H1 (cell line): ENCODE measurements around the gene ANXA1. TPM values are rescaled to one million over a fixed set of nuclear protein-coding genes. Genes with fewer than 3 reads are reported as not detected.

Source experiments
- CBX5 ChIP-seq: fragments of 300-800, 300-1000 bp; sonication (generic); IDR thresholded peaks from 2 replicates; pipeline ENCODE4 v1.7.1; 2016; ENCODE audit warnings: antibody characterized with exemption, low read length, low read depth
- FOSL1 ChIP-seq: IDR thresholded peaks from 2 replicates; pipeline ENCODE4 v1.6.1; 2011; ENCODE audit warnings: mild to moderate bottlenecking, low read depth, low read length, moderate library complexity; ENCODE audit not compliant: insufficient read depth
- SUZ12 ChIP-seq: fragments of 200-600 bp; sonication (generic); IDR thresholded peaks from 2 replicates; pipeline ENCODE4 v1.6.1; 2012; ENCODE audit warnings: mild to moderate bottlenecking, inconsistent platforms, low read length, moderate library complexity, mixed read lengths
- TCF12 ChIP-seq: IDR thresholded peaks from 2 replicates; pipeline ENCODE4 v1.6.1; 2011; ENCODE audit warnings: low read depth, mild to moderate bottlenecking, low read length
- polyA plus RNA-seq, 7 experiments: library from polyadenylated mRNA; depleted of rRNA in 3 of 7; stranded (reverse) in 5 of 7; unstranded in 2 of 7; fragments of >200 nt in 5 of 7; fragments of 200-250 nt in 2 of 7; gene quantifications; 1 replicate in 5 of 7; 2 replicates in 1 of 7; 4 replicates in 1 of 7; pipeline versions ENCODE4 v1.2.1 to v1.2.3, GENCODE V29; 2011 to 2013; ENCODE audit warnings: missing spikeins in 2 of 7, mixed read lengths in 2 of 7
- total RNA-seq: library from RNA; stranded (reverse); fragmentation: NEBNext Ultra II Directional; extraction: Animal tissue kit (Norgen Biotek cat#: 25700); gene quantifications from 2 replicates; pipeline ENCODE4 v1.2.1, GENCODE V29; 2021

Gene ANXA1
- total and polyA plus RNA-seq, 2 of the 8 experiments (the other 6 are each of a cell fraction or from before 2014, with no cell fraction given) = 0.71 to 5.7 TPM

DNA sequence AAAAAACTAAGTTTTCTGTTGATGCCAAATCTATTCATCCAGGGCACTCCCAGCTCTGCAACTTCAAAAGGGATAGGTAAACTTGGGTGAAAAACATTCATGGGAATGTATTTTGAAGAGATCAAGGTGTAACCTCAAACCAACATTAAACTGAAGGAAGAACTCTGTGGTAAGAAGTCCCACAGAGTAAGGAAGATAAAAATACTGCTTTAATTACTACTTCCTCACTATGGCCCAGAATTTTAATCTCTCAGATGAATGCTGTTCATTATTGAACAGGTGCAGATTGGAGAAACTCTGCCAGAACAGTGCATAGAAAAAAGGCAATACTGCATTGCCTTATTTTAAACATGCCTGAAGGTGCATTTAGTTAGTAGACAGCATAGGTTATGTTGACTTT lies 37.6 kb upstream of the ANXA1 start (continued):
- no peak for TF ChIP-seq TCF12
- TF ChIP-seq SUZ12 = no peak
- no peak for TF ChIP-seq FOSL1
- no peak for TF ChIP-seq CBX5
